Left lung (tissue), 10 donors: Measurements from ENCODE around the gene RAPGEF5. TPM values are rescaled to one million over a fixed set of nuclear protein-coding genes. Genes with fewer than 3 reads are reported as not detected.

Source experiments
- ATAC-seq: fragments of 200-7000 bp; cut with Tn5 transposase; one replicate; pipeline ENCODE4 v1.9.1; 2020; ENCODE audit warnings: moderate library complexity
- DNase-seq, 4 donors: peaks; one replicate each; pipeline ENCODE4 v3.0.0-alpha.2; 2013 to 2020
- H3K27ac ChIP-seq, 2 donors: fragments of 200-600 bp; sonication (generic) in 1 of 2; one replicate each; pipeline versions ENCODE4 v1.5.0 to v1.8.0; 2020 to 2021
- H3K27me3 ChIP-seq, 2 donors: fragments of 200-600 bp; sonication (generic) in 1 of 2; one replicate each; pipeline versions ENCODE4 v1.5.0 to v1.8.0; 2020 to 2021
- H3K36me3 ChIP-seq, 2 donors: fragments of 200-600 bp; sonication (generic) in 1 of 2; one replicate each; pipeline versions ENCODE4 v1.5.0 to v1.8.0; 2020 to 2021
- H3K4me1 ChIP-seq, 2 donors: fragments of 200-600 bp; one replicate each; pipeline ENCODE4 v1.8.0; 2021
- H3K4me3 ChIP-seq, 2 donors: fragments of 200-600 bp; sonication (generic) in 1 of 2; one replicate each; pipeline versions ENCODE4 v1.5.0 to v1.8.0; 2020 to 2021; ENCODE audit warnings: mild to moderate bottlenecking in 1 of 2
- H3K9me3 ChIP-seq, 2 donors: fragments of 200-600 bp; sonication (generic) in 1 of 2; one replicate each; pipeline versions ENCODE4 v1.5.0 to v1.8.0; 2020 to 2021
- CTCF ChIP-seq, 2 donors: fragments of 200-600 bp; sonication (generic) in 1 of 2; IDR thresholded peaks; one replicate each; pipeline versions ENCODE4 v1.5.0 to v1.8.0; 2021; ENCODE audit warnings: antibody characterized with exemption in 2 of 2
- intact Hi-C, 2 donors: fragments of 100-400 bp; cut with DNase I; formaldehyde crosslinking; loops; one replicate each; pipeline versions ENCODE4 v1.11.2 to v1.14.2; 2022
- polyA plus RNA-seq, 6 donors: library from polyadenylated mRNA; unstranded; fragments of 120-200 nt; gene quantifications; one replicate each; pipeline ENCODE4 v1.2.1, GENCODE V29; 2013; ENCODE audit not compliant: insufficient read length in 6 of 6
- total RNA-seq, 2 donors: library from RNA; stranded (reverse); fragmentation: NEBNext Ultra II Directional; extraction: Animal tissue kit (Norgen Biotek cat#: 25700); gene quantifications; one replicate each; pipeline ENCODE4 v1.2.1, GENCODE V29; 2021
- donor health status: DM: no; HTN: yes; CAD: no.
- donor health status: DM: no; HTN: no; CAD: no.

RAPGEF5 gene
- total and polyA plus RNA-seq, 8 donors = 44.2 to 98.7 (median 81.7) TPM

DNA sequence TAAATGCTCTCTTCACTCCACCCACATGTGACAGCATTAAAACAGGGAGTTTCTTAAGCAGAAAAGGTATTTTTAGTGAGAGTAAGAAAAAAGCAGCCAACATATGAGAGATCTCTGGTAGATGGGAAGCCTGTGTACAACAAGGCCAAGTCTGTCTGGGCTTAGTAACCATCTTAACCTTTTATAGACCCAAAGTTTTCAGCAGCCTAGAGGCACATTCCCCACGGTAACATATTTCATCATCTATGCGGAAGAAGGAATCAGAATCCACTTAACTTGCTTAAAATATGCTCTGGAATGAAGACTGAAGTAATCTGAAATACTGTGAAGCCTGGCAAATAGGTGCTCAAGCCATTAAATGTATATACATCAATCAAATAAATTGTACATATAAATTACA lies 127.8 kb downstream of the RAPGEF5 start:
- H3K27me3 ChIP-seq = no peaks in the 10 kb centered on the region
- intact Hi-C loops = no loop called here
- ATAC-seq = peak; percentile 52

DNA sequence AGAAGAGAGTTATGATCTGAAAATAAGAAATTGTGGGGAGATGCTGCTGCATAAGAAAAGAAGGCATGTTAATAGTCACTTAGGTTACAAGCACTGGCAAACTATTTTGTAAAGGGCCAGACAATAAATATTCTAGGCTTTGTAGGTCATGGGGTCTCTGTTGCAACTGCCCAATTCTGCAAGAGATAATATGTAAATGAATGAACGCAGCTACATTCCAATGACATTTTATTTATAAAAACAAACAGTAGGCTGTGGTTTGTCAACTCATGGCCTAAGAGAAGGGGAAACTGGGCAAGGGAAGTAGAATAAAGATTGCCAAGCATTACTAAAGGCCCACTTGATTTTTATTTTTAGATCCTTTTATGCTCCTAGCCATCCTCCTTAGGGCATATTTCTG lies 133.1 kb downstream of the RAPGEF5 start:
- H3K4me3 ChIP-seq = no peak overlapping the region
- H3K27ac ChIP-seq = peak overlapping the region; percentile 20 to 39
- H3K27me3 ChIP-seq = no peaks in the 10 kb centered on the region
- H3K4me1 ChIP-seq = peaks cover 4 to 12% of the 10 kb centered on the region in 2 donors
- no peaks in the 10 kb centered on the region for H3K9me3 ChIP-seq
- intact Hi-C loops = no loop called here
- TF ChIP-seq CTCF (IDR thresholded peaks at IDR 0.05) = no peak
- DNase-seq = no peak
- no peaks in the 10 kb centered on the region for H3K36me3 ChIP-seq
- peak; percentile 47 for ATAC-seq

More for the DNA sequence above, 127.8 kb downstream of the RAPGEF5 start:
- Histone ChIP-seq H3K4me3 (no peak overlapping the region), H3K9me3 (no peaks in the 10 kb centered on the region), H3K4me1 (peaks cover 3 to 4% of the 10 kb centered on the region in 2 donors), H3K36me3 (no peaks in the 10 kb centered on the region), H3K27ac (no peak overlapping the region)
- TF ChIP-seq CTCF (IDR thresholded peaks at IDR 0.05) = no peak
- no peak for DNase-seq

- no peaks in the 10 kb centered on the region for H3K36me3 ChIP-seq
- TF ChIP-seq CTCF (IDR thresholded peaks at IDR 0.05) = no peak
- no peaks in the 10 kb centered on the region for H3K27me3 ChIP-seq
- DNase-seq (no peak), ATAC-seq (no peak)
- no peak overlapping the region for H3K4me3 ChIP-seq
- peaks cover 4 to 12% of the 10 kb centered on the region in 2 donors for H3K4me1 ChIP-seq
- H3K9me3 ChIP-seq = no peaks in the 10 kb centered on the region
- H3K27ac ChIP-seq = peak overlapping the region; percentile 74 to 80
- intact Hi-C loops = no loop called here
Observed at GRCh38 chr7:22220941-22221340, 136.0 kb downstream of the RAPGEF5 start.

- Histone ChIP-seq H3K36me3 (no peaks in the 10 kb centered on the region), H3K4me1 (peaks cover 4 to 12% of the 10 kb centered on the region in 2 donors), H3K27me3 (no peaks in the 10 kb centered on the region), H3K9me3 (no peaks in the 10 kb centered on the region), H3K4me3 (peak overlapping the region; percentile 10 to 35), H3K27ac (peak overlapping the region; percentile 74 to 80)
- TF ChIP-seq CTCF (IDR thresholded peaks at IDR 0.05) = no peak
- intact Hi-C loops = no loop called here
- DNase-seq (peak in 1 of 4 donors; percentile 26), ATAC-seq (peak; percentile 15)
Observed at GRCh38 chr7:22219739-22220493, 137.0 kb downstream of the RAPGEF5 start.

DNA sequence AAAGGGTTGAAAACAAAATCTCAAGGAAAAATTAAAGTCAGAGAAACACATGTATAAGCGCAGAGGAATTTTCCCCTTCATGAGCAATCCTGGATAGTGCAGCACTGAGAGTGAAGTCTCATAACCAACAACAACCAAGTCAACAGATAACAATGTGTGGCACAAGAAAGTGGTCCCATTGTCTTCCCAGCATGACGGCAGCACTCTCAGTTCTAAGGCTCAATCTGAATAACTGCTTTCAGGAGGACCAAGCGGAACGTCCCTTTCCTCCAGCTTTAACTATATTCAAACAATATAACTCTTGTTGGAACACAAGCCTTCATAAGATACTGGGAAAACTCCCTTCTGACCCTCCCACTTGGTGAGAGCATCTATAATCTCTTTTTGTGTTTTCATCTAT lies 137.9 kb downstream of the RAPGEF5 start:
- H3K4me3 ChIP-seq = peak overlapping the region; percentile 10 to 35
- peak overlapping the region; percentile 74 to 80 for H3K27ac ChIP-seq
- DNase-seq = no peak
- H3K27me3 ChIP-seq = no peaks in the 10 kb centered on the region
- TF ChIP-seq CTCF (IDR thresholded peaks at IDR 0.05) = no peak
- ATAC-seq = peak; percentile 17
- peaks cover under 1 to 7% of the 10 kb centered on the region in 2 donors for H3K4me1 ChIP-seq
- no peaks in the 10 kb centered on the region for H3K9me3 ChIP-seq
- intact Hi-C loops = no loop called here
- H3K36me3 ChIP-seq = no peaks in the 10 kb centered on the region
